GM12873 (cell line): ENCODE measurements around the gene ACTL10.

Source experiments
- CTCF ChIP-seq: IDR thresholded peaks from 2 replicates; pipeline ENCODE4 v1.5.1; 2012; ENCODE audit warnings: low read depth, mild to moderate bottlenecking, moderate library complexity, low read length, control low read depth; ENCODE audit not compliant: insufficient read depth; ENCODE audit errors: missing control alignments

Gene ACTL10

DNA sequence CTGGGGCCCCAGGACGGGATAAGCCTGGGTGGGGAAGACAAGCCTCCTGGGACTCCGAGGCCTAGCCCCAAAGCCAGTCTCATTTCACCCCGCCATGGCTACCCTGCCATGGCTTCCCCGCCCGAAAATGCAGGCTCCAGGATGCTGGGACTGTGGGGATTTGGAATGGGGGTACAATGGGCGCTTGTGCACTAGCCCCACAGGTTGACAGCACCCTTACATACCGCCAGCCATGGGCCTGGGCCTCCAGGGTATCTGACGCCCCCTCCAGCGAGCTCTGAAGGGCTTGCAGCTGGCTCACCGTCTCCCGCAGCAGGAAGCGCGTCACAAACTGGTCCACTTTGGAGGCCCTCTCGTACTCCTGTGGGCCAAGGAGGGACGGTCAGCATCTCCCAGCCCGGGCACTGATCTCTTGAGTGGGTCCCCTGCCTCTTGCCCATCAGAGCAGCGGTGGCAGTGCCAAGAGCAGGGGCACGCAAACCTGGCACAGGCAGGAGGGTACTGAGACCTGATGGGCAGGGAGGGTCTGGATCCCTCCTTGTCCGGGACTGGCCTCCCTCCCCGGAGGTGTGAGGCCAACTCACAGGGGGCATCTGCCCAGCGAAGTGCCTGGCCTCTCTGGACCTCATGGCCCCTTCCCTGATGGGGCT is 6.6 kb upstream of the ACTL10 start:
- no peak for TF ChIP-seq CTCF

DNA sequence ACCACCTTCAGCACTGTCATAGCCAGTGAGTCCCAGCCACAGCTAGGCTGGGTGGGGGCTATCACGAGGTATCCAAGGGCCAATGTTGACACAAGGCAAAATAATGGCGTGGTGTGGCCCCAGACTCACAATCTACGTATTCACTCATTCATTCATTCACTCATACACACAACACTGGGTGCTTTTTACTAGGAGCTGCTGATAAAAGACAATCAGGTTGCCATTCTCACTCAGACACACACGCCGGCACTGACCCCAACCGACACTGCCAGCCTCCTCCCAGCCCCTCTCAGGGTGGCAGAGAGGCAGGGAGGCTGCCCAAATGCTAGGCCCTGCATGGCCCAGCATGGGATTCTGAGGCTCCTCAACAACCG is 6.1 kb upstream of the ACTL10 start:
- no peak for TF ChIP-seq CTCF

GRCh38 chr20:33662172-33662571 is 4.6 kb upstream of the ACTL10 start, which contains the start of gene C20orf144:
Gene C20orf144 (plus strand): TSS chr20:33662327. CDS start chr20:33662346, 19 bp downstream.
- TF ChIP-seq CTCF, result no peak

GRCh38 chr20:33663161-33664084 is 3.3 kb upstream of the ACTL10 start:
- no peak for TF ChIP-seq CTCF

DNA sequence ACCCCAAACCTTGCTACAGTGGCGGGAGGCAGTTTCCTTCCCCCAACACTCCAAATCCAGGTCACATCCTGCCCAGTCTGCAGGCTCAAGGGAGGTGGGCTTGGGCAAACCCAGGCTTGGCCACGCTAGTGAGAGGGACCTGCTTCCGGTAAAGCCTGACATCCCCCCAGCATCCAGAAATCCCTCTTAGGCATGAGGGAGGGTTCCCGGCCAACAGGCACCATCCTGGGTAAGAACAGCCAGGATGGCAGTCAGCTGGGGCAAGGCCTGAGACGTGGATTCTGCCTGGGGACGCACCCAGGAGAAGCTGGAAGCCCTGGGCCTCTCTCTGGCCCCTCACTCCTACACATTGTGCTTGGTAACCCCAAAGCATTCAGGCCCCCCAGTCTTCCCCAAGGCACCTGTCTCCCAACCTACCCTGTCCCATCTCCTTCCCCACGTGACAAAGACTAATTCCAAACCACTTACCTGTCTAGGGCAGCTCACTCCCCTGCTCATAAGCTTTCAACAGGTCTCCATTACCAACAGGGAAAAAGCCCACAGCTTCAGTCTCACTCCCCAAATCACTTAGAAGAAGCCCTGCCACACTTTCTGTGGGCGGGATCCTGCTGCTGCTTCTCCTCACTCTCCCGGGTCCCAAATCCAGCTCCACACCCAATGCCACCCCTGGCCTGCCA is 2.5 kb upstream of the ACTL10 start:
- no peak for TF ChIP-seq CTCF

DNA sequence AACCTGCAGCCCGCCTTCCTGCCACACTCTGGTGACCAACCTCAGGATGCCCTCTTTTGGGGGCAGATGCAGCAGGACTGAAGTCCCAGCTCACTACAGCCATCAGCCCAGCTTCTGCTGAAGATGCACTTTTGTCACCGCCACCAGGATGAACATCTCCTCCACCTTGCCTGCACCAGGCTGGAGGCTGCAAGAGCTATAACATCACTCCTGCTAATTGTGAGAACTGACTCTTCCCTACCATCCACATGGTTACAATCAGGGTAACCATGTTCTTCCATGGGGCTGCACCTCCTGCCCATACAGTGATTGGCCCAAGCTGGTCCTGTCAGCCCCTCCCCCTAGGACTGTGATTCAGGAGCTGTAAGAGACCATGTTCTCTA is 2.0 kb upstream of the ACTL10 start:
- no peak for TF ChIP-seq CTCF

GRCh38 chr20:33667245-33667675 is 517 bp downstream of the ACTL10 start:
- no peak for TF ChIP-seq CTCF
